ENCODE results near the gene SLC9C2. TPM values are rescaled to one million over a fixed set of nuclear protein-coding genes. Genes with fewer than 3 reads are reported as not detected.
"Not testable (repeated sequence)": the region's sequence is repeated elsewhere in the genome, so short reads cannot be mapped to it uniquely, and the experiment has no call there.

SLC9C2 gene
- total and polyA plus RNA-seq, 5 donors from 2014 or later: not detected

DNA sequence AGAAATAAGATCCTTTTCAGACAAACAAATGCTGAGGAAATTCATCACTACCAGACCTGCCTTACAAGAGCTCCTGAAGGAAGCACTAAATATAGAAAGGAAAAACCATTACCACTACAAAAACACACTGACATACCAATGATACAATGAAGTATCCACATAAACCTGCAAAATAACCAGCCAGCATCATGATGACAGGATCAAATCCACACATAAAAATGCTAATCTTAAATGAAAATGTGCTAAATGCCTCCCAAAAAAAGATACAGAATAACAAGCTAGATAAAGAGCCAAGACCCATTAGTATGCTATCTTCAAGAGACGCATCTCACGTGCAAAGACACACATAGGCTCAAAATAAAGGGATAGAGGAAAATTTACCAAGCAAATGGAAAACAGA, 140.2 kb downstream of the SLC9C2 start:
- not testable (repeated sequence) for H3K27ac Mint-ChIP-seq; H3K9me3 ChIP-seq (ENCODE audit: control insufficient read depth in 2 of 2, low read length in 2 of 2); H3K27me3 ChIP-seq (ENCODE audit: control insufficient read depth, insufficient read depth, low read length); H3K4me1 ChIP-seq (ENCODE audit: control insufficient read depth, insufficient read depth, low read length, poor library complexity, severe bottlenecking); H3K4me3 ChIP-seq (ENCODE audit: low read depth, low read length); DNase-seq; H3K27ac ChIP-seq (ENCODE audit: insufficient read depth, low read length, poor library complexity, severe bottlenecking); H3K4me3 Mint-ChIP-seq; ATAC-seq (ENCODE audit: low read depth in 2 of 2); H3K27me3 Mint-ChIP-seq
- peaks cover 28% of the 10 kb centered on the region for H3K36me3 ChIP-seq (ENCODE audit: control insufficient read depth, insufficient read depth, low read length)
- H3K4me1 Mint-ChIP-seq: peaks cover 14 to 45% (median 23%) of the 10 kb centered on the region in 4 donors
- H3K36me3 Mint-ChIP-seq: peaks cover 55% of the 10 kb centered on the region
- peaks cover 0 to 20% (median 5%) of the 10 kb centered on the region in 7 donors for H3K9me3 Mint-ChIP-seq

DNA sequence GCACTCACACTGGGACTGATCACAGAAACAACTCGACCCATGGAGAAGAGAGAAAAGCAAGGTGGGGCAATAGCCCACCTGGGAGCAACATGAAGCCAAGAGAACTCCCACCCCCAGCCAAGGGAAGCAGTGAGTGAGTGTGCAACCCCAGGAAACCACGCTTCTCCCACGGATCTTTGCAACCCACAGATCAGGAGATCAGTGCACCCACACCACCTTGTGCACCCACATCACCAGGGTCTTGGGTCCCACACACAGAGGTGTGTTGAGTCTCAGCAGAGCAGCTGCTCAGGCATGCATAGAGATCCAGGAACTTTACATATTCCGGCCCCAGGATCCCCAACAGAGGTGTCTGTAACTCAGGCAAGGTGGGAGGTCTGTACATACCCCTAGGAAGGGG, 143.0 kb downstream of the SLC9C2 start:
- peaks cover 0 to 11% (median 4%) of the 10 kb centered on the region in 7 donors for H3K9me3 Mint-ChIP-seq
- Histone ChIP-seq H3K27ac (ENCODE audit: insufficient read depth, low read length, poor library complexity, severe bottlenecking) (no peak overlapping the region), H3K4me3 (ENCODE audit: low read depth, low read length) (no peak overlapping the region), H3K36me3 (ENCODE audit: control insufficient read depth, insufficient read depth, low read length) (peaks cover 32% of the 10 kb centered on the region), H3K4me1 (ENCODE audit: control insufficient read depth, insufficient read depth, low read length, poor library complexity, severe bottlenecking) (no peaks in the 10 kb centered on the region), H3K9me3 (ENCODE audit: control insufficient read depth in 2 of 2, low read length in 2 of 2) (no peaks in the 10 kb centered on the region), H3K27me3 (ENCODE audit: control insufficient read depth, insufficient read depth, low read length) (no peaks in the 10 kb centered on the region)
- no peaks in the 10 kb centered on the region for H3K27me3 Mint-ChIP-seq
- H3K36me3 Mint-ChIP-seq: peaks cover 65% of the 10 kb centered on the region
- no peak overlapping the region for H3K4me3 Mint-ChIP-seq
- ATAC-seq (ENCODE audit: low read depth in 2 of 2) (no peak), DNase-seq (no peak)
- peaks cover 11 to 43% (median 28%) of the 10 kb centered on the region in 4 donors for H3K4me1 Mint-ChIP-seq
- H3K27ac Mint-ChIP-seq: no peak overlapping the region

DNA sequence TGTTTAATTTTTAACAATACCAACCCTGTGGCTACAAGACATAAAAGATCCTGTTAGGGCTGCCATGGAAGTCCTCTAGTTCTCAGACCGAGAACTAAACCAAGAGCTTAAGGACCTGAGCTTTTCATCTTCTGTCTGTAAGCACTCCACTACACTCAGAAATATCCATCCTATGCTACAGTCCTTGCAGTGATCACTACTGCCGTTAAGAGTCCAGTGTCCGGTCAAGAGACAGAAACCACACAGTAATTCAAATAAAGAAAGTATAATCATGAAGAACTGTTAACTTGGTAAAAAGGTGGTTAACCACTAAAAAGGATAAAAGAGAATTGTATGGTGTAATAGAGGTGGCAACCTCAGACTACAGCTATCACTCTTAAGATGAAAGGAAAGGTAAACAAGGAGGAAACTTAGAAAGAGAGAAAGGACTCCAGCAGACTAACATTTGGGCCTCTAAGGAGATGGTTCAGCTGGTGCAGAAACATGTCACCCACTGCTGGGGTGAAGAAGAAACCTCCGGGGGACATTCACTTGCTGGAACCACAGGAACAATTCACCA, 147.8 kb downstream of the SLC9C2 start:
- Histone ChIP-seq H3K4me1 (ENCODE audit: control insufficient read depth, insufficient read depth, low read length, poor library complexity, severe bottlenecking) (no peaks in the 10 kb centered on the region), H3K36me3 (ENCODE audit: control insufficient read depth, insufficient read depth, low read length) (peaks cover 18% of the 10 kb centered on the region), H3K27me3 (ENCODE audit: control insufficient read depth, insufficient read depth, low read length) (no peaks in the 10 kb centered on the region), H3K27ac (ENCODE audit: insufficient read depth, low read length, poor library complexity, severe bottlenecking) (no peak overlapping the region), H3K9me3 (ENCODE audit: control insufficient read depth in 2 of 2, low read length in 2 of 2) (no peaks in the 10 kb centered on the region), H3K4me3 (ENCODE audit: low read depth, low read length) (no peak overlapping the region)
- Mint-ChIP-seq H3K4me3 (no peak overlapping the region), H3K4me1 (peaks cover 5 to 29% (median 28%) of the 10 kb centered on the region in 4 donors), H3K27ac (peak overlapping the region in 2 of 3 donors; percentile 22 to 83), H3K36me3 (peaks cover 52% of the 10 kb centered on the region), H3K9me3 (peaks cover 0 to 3% (median 0%) of the 10 kb centered on the region in 7 donors), H3K27me3 (no peaks in the 10 kb centered on the region)
- peak in 1 of 3 donors; percentile 16 for DNase-seq
- no peak for ATAC-seq (ENCODE audit: low read depth in 2 of 2)

DNA sequence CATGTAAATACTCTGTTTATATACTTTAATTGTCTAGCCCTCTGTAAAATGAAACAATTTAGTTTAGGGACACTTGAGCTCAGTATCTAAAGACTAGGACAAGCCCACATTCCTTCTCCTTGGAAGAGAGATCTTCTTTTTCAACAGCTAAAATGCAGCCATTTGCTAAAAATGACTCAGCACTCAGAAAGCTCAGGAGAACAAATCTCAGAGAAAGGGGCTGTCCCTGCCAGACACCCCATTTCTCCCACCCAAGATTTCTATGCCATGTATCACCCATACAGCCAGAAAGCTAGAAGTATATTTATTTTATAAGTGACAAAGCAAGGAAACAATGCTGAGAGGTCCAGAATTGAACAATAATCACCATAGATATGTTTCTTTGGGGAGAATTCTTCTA, 148.9 kb downstream of the SLC9C2 start:
- Mint-ChIP-seq H3K36me3 (peaks cover 51% of the 10 kb centered on the region), H3K4me1 (peaks cover 5 to 29% (median 25%) of the 10 kb centered on the region in 4 donors), H3K9me3 (peaks cover 0 to 1% (median 0%) of the 10 kb centered on the region in 7 donors), H3K27me3 (no peaks in the 10 kb centered on the region), H3K27ac (no peak overlapping the region), H3K4me3 (no peak overlapping the region)
- ATAC-seq (ENCODE audit: low read depth in 2 of 2) (no peak), DNase-seq (no peak)
- Histone ChIP-seq H3K36me3 (ENCODE audit: control insufficient read depth, insufficient read depth, low read length) (peaks cover 10% of the 10 kb centered on the region), H3K4me1 (ENCODE audit: control insufficient read depth, insufficient read depth, low read length, poor library complexity, severe bottlenecking) (no peaks in the 10 kb centered on the region), H3K9me3 (ENCODE audit: control insufficient read depth in 2 of 2, low read length in 2 of 2) (no peaks in the 10 kb centered on the region), H3K27ac (ENCODE audit: insufficient read depth, low read length, poor library complexity, severe bottlenecking) (no peak overlapping the region), H3K27me3 (ENCODE audit: control insufficient read depth, insufficient read depth, low read length) (no peaks in the 10 kb centered on the region), H3K4me3 (ENCODE audit: low read depth, low read length) (no peak overlapping the region)

DNA sequence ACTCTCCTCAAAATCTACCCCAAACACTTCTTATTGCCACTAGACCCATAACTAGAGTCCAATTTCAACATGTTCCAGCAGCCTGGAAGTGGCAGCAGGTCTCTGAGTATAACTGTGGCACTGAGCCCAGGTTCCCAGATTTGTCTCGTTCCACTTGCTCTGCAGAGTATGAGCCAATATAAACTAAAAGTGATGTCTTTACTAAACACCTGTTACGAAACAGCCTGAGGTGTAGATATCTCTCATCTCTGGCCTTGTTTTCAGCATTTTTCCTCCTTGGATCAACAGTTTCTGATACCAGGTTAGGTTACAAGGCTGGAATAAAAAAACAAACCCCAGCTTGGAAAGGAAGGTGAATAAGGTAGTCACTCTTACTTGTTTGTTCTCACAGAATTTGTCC, 150.9 kb downstream of the SLC9C2 start:
- ATAC-seq (ENCODE audit: low read depth in 2 of 2) (no peak), DNase-seq (no peak)
- no peak overlapping the region for H3K27ac ChIP-seq (ENCODE audit: insufficient read depth, low read length, poor library complexity, severe bottlenecking)
- no peak overlapping the region for H3K4me3 ChIP-seq (ENCODE audit: low read depth, low read length)
- no peaks in the 10 kb centered on the region for H3K4me1 ChIP-seq (ENCODE audit: control insufficient read depth, insufficient read depth, low read length, poor library complexity, severe bottlenecking)
- Mint-ChIP-seq H3K9me3 (peaks cover 0 to 9% (median 1%) of the 10 kb centered on the region in 7 donors), H3K27ac (no peak overlapping the region), H3K4me1 (peaks cover 5 to 32% (median 23%) of the 10 kb centered on the region in 4 donors), H3K27me3 (no peaks in the 10 kb centered on the region), H3K36me3 (peaks cover 57% of the 10 kb centered on the region), H3K4me3 (no peak overlapping the region)
- peaks cover 0 to 4% of the 10 kb centered on the region in 2 experiments for H3K9me3 ChIP-seq (ENCODE audit: control insufficient read depth in 2 of 2, low read length in 2 of 2)
- peaks cover 9% of the 10 kb centered on the region for H3K36me3 ChIP-seq (ENCODE audit: control insufficient read depth, insufficient read depth, low read length)
- H3K27me3 ChIP-seq (ENCODE audit: control insufficient read depth, insufficient read depth, low read length): no peaks in the 10 kb centered on the region

Other genes starting within 250 kb of the SLC9C2 start
- gene PRDX6, start 125.7 kb downstream of the SLC9C2 start, total RNA-seq: 75.6 TPM
- gene PRDX6, start 125.7 kb downstream of the SLC9C2 start, polyA plus RNA-seq: 100 to 1,000 TPM in 3 of 4 donors, 10 to 100 TPM in 1; 93.3 to 166 (median 141) TPM
- not detected for gene TEX50, start 32.3 kb upstream of the SLC9C2 start, total RNA-seq
- gene TEX50, start 32.3 kb upstream of the SLC9C2 start, polyA plus RNA-seq: not detected
- not detected for gene ANKRD45, start 66.8 kb upstream of the SLC9C2 start, total RNA-seq
- gene ANKRD45, start 66.8 kb upstream of the SLC9C2 start, polyA plus RNA-seq: not detected
- gene KLHL20, start 111.9 kb upstream of the SLC9C2 start, total RNA-seq: 27.9 TPM
- 10 to 100 TPM; 19.0 to 30.6 (median 22.1) TPM for gene KLHL20, start 111.9 kb upstream of the SLC9C2 start, polyA plus RNA-seq
- gene DARS2, start 221.6 kb upstream of the SLC9C2 start, total RNA-seq: 4.8 TPM
- gene DARS2, start 221.6 kb upstream of the SLC9C2 start, polyA plus RNA-seq: 10 to 100 TPM in 1 of 4 donors, 1 to 10 TPM in 3; 8.9 to 12.5 (median 9.3) TPM
- gene CENPL, start 221.8 kb upstream of the SLC9C2 start, total RNA-seq: 10.2 TPM
- gene CENPL, start 221.8 kb upstream of the SLC9C2 start, polyA plus RNA-seq: 10 to 100 TPM in 1 of 4 donors, 1 to 10 TPM in 3; 6.7 to 10.0 (median 8.0) TPM

Data from CD4-positive, CD25-positive, alpha-beta regulatory T cell (primary cell).